ENCODE measurements around the gene INO80E.

- TF ChIP-seq TAF1 (conservative IDR thresholded peaks at IDR 0.05) = no peak
- TF ChIP-seq HNF4A (conservative IDR thresholded peaks at IDR 0.05) = no peak
- TF ChIP-seq, protein P1, sequence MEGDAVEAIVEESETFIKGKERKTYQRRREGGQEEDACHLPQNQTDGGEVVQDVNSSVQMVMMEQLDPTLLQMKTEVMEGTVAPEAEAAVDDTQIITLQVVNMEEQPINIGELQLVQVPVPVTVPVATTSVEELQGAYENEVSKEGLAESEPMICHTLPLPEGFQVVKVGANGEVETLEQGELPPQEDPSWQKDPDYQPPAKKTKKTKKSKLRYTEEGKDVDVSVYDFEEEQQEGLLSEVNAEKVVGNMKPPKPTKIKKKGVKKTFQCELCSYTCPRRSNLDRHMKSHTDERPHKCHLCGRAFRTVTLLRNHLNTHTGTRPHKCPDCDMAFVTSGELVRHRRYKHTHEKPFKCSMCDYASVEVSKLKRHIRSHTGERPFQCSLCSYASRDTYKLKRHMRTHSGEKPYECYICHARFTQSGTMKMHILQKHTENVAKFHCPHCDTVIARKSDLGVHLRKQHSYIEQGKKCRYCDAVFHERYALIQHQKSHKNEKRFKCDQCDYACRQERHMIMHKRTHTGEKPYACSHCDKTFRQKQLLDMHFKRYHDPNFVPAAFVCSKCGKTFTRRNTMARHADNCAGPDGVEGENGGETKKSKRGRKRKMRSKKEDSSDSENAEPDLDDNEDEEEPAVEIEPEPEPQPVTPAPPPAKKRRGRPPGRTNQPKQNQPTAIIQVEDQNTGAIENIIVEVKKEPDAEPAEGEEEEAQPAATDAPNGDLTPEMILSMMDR (IDR thresholded peaks at IDR 0.05; ENCODE audit: low read depth, low read length, missing input control) = no peak
- TF ChIP-seq JUND (IDR thresholded peaks at IDR 0.05) = no peak
- no peak for TF ChIP-seq SP1 (IDR thresholded peaks at IDR 0.05)
- TF ChIP-seq MAX (IDR thresholded peaks at IDR 0.05) = no peak
- TF ChIP-seq RAD21 (IDR thresholded peaks at IDR 0.05) = no peak
- TF ChIP-seq, protein P2, sequence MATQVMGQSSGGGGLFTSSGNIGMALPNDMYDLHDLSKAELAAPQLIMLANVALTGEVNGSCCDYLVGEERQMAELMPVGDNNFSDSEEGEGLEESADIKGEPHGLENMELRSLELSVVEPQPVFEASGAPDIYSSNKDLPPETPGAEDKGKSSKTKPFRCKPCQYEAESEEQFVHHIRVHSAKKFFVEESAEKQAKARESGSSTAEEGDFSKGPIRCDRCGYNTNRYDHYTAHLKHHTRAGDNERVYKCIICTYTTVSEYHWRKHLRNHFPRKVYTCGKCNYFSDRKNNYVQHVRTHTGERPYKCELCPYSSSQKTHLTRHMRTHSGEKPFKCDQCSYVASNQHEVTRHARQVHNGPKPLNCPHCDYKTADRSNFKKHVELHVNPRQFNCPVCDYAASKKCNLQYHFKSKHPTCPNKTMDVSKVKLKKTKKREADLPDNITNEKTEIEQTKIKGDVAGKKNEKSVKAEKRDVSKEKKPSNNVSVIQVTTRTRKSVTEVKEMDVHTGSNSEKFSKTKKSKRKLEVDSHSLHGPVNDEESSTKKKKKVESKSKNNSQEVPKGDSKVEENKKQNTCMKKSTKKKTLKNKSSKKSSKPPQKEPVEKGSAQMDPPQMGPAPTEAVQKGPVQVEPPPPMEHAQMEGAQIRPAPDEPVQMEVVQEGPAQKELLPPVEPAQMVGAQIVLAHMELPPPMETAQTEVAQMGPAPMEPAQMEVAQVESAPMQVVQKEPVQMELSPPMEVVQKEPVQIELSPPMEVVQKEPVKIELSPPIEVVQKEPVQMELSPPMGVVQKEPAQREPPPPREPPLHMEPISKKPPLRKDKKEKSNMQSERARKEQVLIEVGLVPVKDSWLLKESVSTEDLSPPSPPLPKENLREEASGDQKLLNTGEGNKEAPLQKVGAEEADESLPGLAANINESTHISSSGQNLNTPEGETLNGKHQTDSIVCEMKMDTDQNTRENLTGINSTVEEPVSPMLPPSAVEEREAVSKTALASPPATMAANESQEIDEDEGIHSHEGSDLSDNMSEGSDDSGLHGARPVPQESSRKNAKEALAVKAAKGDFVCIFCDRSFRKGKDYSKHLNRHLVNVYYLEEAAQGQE (IDR thresholded peaks at IDR 0.05) = no peak
- TF ChIP-seq ZBTB33 (IDR thresholded peaks at IDR 0.05) = no peak
- TF ChIP-seq GABPA (IDR thresholded peaks at IDR 0.05 in 1 of 2, conservative IDR thresholded peaks at IDR 0.05 in 1 of 2) = no peak
- no peak for TF ChIP-seq EGR1 (IDR thresholded peaks at IDR 0.05; ENCODE audit: low read depth in 2 of 2)
- no peak for TF ChIP-seq YY1 (IDR thresholded peaks at IDR 0.05)
Measured at GRCh38 chr16:29959293-29959692, 36.7 kb upstream of the INO80E start.

Data from liver (tissue), 3 donors.